Ectodermal cell (in vitro differentiated cells): Measurements from ENCODE around the gene GPC5.
"Not testable (repeated sequence)": the region's sequence is repeated elsewhere in the genome, so short reads cannot be mapped to it uniquely, and the experiment has no call there.

Experiments
- H3K27ac ChIP-seq: 2 replicates; pipeline ENCODE4 v1.7.0; 2013; ENCODE audit warnings: mild to moderate bottlenecking, low read depth, low read length; ENCODE audit not compliant: insufficient read depth, poor library complexity, severe bottlenecking
- H3K27me3 ChIP-seq: 2 replicates; pipeline ENCODE4 v1.7.0; 2013; ENCODE audit warnings: mild to moderate bottlenecking, low read length; ENCODE audit not compliant: insufficient read depth, control insufficient read depth, poor library complexity, severe bottlenecking
- H3K36me3 ChIP-seq: one replicate; pipeline ENCODE4 v1.7.0; 2013; ENCODE audit warnings: low read length; ENCODE audit not compliant: control insufficient read depth, insufficient read depth
- H3K4me1 ChIP-seq: one replicate; pipeline ENCODE4 v1.7.0; 2013; ENCODE audit warnings: low read length; ENCODE audit not compliant: control insufficient read depth, insufficient read depth
- H3K4me3 ChIP-seq: 2 replicates; pipeline ENCODE4 v1.7.0; 2013; ENCODE audit warnings: low read depth, low read length, control low read depth; ENCODE audit not compliant: insufficient read depth
- H3K9me3 ChIP-seq: 2 replicates; pipeline ENCODE4 v1.7.0; 2013; ENCODE audit warnings: mild to moderate bottlenecking, low read length, moderate library complexity; ENCODE audit not compliant: control insufficient read depth
- WGBS, 2 experiments: methylation state at CpG; one replicate each; pipeline ENCODE4 v1.1.7; 2013; ENCODE audit warnings: missing lambda C conversion rate in 2 of 2; 5-methylcytosine and 5-hydroxymethylcytosine counted together

GPC5 gene

GRCh38 chr13:92270990-92271389 lies 872.6 kb downstream of the GPC5 start:
- Histone ChIP-seq H3K4me3 (no peak overlapping the region), H3K4me1 (no peaks in the 10 kb centered on the region), H3K27ac (no peak overlapping the region), H3K36me3 (no peaks in the 10 kb centered on the region), H3K9me3 (no peaks in the 10 kb centered on the region), H3K27me3 (no peaks in the 10 kb centered on the region)
- WGBS, 2 experiments: 91 to 94% methylated on average over 1 of the region's 1 CpG

DNA sequence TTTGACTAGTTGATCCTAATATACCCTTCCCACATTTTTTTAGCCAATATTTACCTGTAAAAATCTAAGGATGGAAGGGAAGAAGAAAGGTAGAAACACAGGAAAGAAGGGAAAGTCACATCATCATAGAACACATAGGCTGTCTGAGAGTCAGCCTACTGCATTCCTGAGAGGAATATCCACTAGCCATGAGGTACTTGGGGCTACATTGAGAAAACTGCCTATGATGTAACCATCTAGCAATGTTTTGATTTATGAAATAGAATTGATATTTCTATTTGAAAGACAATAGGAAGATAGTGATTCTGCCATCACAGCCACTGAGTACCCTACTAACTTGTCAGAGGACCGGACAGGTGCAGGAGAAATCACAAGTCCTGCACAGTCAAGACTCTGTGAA lies 873.8 kb downstream of the GPC5 start:
- 89 to 100% methylated on average over 1 of the region's 1 CpG for WGBS, 2 experiments
- Histone ChIP-seq H3K4me3 (no peak overlapping the region), H3K27me3 (no peaks in the 10 kb centered on the region), H3K4me1 (no peaks in the 10 kb centered on the region), H3K9me3 (no peaks in the 10 kb centered on the region), H3K36me3 (no peaks in the 10 kb centered on the region), H3K27ac (no peak overlapping the region)

GRCh38 chr13:92280986-92281385 lies 882.6 kb downstream of the GPC5 start:
- not testable (repeated sequence) for H3K36me3 ChIP-seq, H3K27me3 ChIP-seq, H3K9me3 ChIP-seq, H3K4me3 ChIP-seq, H3K27ac ChIP-seq, H3K4me1 ChIP-seq
- 87 to 88% methylated on average over 8 of the region's 8 CpGs for WGBS, 2 experiments

DNA sequence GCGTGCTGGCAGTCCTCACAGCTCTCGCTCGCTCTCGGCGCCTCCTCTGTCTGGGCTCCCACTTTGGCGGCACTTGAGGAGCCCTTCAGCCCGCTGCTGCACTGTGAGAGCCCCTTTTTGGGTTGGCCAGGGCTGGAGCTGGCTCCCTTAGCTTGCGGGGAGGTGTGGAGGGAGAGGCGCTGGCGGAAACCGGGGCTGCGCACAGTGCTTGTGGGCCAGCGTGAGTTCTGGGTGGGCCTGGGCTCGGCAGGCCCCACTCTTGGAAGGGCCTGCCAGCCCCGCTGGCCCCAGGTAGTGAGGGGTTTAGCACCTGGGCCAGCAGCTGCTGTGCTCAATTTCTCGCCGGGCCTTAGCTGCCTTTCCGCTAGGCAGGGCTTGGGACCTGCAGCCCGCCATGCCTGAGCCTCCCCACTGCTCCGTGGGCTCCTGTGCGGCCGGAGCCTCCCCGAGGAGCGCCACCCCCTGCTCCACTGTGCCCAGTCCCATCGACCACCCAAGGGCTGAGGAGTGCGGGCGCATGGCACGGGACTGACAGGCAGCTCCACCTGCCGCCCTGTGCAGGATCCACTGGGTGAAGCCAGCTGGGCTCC lies 892.4 kb downstream of the GPC5 start:
- H3K9me3 ChIP-seq, H3K4me3 ChIP-seq, H3K4me1 ChIP-seq, H3K27ac ChIP-seq, H3K27me3 ChIP-seq, H3K36me3 ChIP-seq: not testable (repeated sequence)
- 93 to 96% methylated on average over 29 of the region's 29 CpGs for WGBS, 2 experiments

- H3K4me1 ChIP-seq, H3K36me3 ChIP-seq, H3K4me3 ChIP-seq, H3K27me3 ChIP-seq, H3K27ac ChIP-seq, H3K9me3 ChIP-seq: not testable (repeated sequence)
- 93 to 96% methylated on average over 3 to 5 of the region's 5 CpGs for WGBS, 2 experiments
Measured at GRCh38 chr13:92294533-92294932, 896.1 kb downstream of the GPC5 start.

GRCh38 chr13:92296154-92296671 lies 897.8 kb downstream of the GPC5 start:
- H3K27me3 ChIP-seq, H3K4me3 ChIP-seq, H3K27ac ChIP-seq, H3K9me3 ChIP-seq, H3K36me3 ChIP-seq, H3K4me1 ChIP-seq: not testable (repeated sequence)
- 86 to 88% methylated on average over 3 of the region's 3 CpGs for WGBS, 2 experiments

- Histone ChIP-seq H3K9me3 (no peaks in the 10 kb centered on the region), H3K27me3 (no peaks in the 10 kb centered on the region), H3K36me3 (no peaks in the 10 kb centered on the region), H3K27ac (no peak overlapping the region), H3K4me3 (no peak overlapping the region), H3K4me1 (no peaks in the 10 kb centered on the region)
- WGBS, 2 experiments: 90 to 91% methylated on average over 22 of the region's 22 CpGs
Measured at GRCh38 chr13:92297971-92298942, 899.8 kb downstream of the GPC5 start.

- Histone ChIP-seq H3K27ac (no peak overlapping the region), H3K9me3 (no peaks in the 10 kb centered on the region), H3K36me3 (no peaks in the 10 kb centered on the region), H3K27me3 (no peaks in the 10 kb centered on the region), H3K4me1 (no peaks in the 10 kb centered on the region), H3K4me3 (no peak overlapping the region)
- 93 to 94% methylated on average over 1 of the region's 1 CpG for WGBS, 2 experiments
Measured at GRCh38 chr13:92300651-92301050, 902.2 kb downstream of the GPC5 start.

GRCh38 chr13:92303428-92303827 lies 905.0 kb downstream of the GPC5 start:
- Histone ChIP-seq H3K4me1 (no peaks in the 10 kb centered on the region), H3K27ac (no peak overlapping the region), H3K27me3 (no peaks in the 10 kb centered on the region), H3K9me3 (no peaks in the 10 kb centered on the region), H3K36me3 (no peaks in the 10 kb centered on the region), H3K4me3 (no peak overlapping the region)
- 80% methylated on average over 1 of the region's 1 CpG; no CpG with 5 or more reads in 1 of the 2 experiments for WGBS, 2 experiments

DNA sequence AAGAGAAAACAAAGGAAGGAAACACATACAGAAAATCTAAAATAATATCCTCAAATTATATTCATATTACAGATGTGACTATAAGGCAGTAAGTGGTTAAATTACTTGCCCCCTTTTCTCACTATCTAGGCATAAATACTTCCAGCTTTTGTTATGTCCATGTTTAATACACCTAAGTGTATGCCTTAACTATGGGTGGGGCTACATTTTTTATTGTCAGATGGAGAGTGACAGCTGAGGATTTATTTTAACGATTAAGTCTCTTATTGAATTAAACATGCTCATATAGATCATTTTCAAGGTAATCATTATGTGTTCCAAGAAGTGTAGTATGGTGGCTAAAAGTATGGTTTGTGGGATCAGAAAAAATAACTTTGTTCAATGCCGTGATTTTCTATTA lies 909.3 kb downstream of the GPC5 start:
- Histone ChIP-seq H3K4me1 (no peaks in the 10 kb centered on the region), H3K9me3 (no peaks in the 10 kb centered on the region), H3K27me3 (no peaks in the 10 kb centered on the region), H3K36me3 (no peaks in the 10 kb centered on the region), H3K27ac (no peak overlapping the region), H3K4me3 (no peak overlapping the region)
- 80 to 100% methylated on average over 1 to 2 of the region's 2 CpGs for WGBS, 2 experiments
